HEK293 (cell line): ENCODE results near the gene ISOC1.

Experiments used
- CTCF ChIA-PET: fragments of 350-600 bp; formaldehyde crosslinking; extraction: SDS; loops from one replicate; lab custom pipeline; 2021; ENCODE audit warnings: antibody characterized with exemption; lab: Yijun Ruan, JAX
- POLR2A ChIA-PET: fragments of 300-600 bp; formaldehyde crosslinking; extraction: SDS; loops from one replicate; lab custom pipeline; 2020; ENCODE audit warnings: antibody characterized with exemption, inconsistent platforms; lab: Yijun Ruan, JAX
- H3K27ac ChIP-seq: fragments of 200-500 bp; sonication (Bioruptor generic); 2 replicates; pipeline ENCODE4 v1.5.1; 2014; ENCODE audit warnings: low read depth, low read length, control low read depth, inconsistent platforms; ENCODE audit errors: extremely low read depth
- H3K36me3 ChIP-seq, 2 experiments: fragments of 200-500 bp in 1 of 2; sonication (Bioruptor generic) in 1 of 2; 1 replicate in 1 of 2; 2 replicates in 1 of 2; pipeline ENCODE4 v1.5.1; 2014 to 2017; ENCODE audit warnings: inconsistent platforms in 2 of 2, low read length in 2 of 2; ENCODE audit not compliant: control insufficient read depth in 2 of 2, insufficient read depth in 1 of 2
- H3K4me1 ChIP-seq: fragments of 200-500 bp; sonication (Bioruptor generic); 2 replicates; pipeline ENCODE4 v1.5.1; 2014; ENCODE audit warnings: mild to moderate bottlenecking, low read length, inconsistent platforms; ENCODE audit not compliant: control insufficient read depth, insufficient read depth
- H3K4me3 ChIP-seq: 2 replicates; pipeline ENCODE4 v1.5.1; 2011; ENCODE audit warnings: low read depth, mild to moderate bottlenecking, control low read depth, low read length, moderate library complexity
- H3K9me3 ChIP-seq: fragments of 200-500 bp; sonication (Bioruptor generic); 2 replicates; pipeline ENCODE4 v1.5.1; 2014; ENCODE audit warnings: low read depth, low read length, inconsistent platforms; ENCODE audit not compliant: control insufficient read depth, insufficient read depth
- KLF1 ChIP-seq: fragments of 450-650 bp; formaldehyde crosslinking; IDR thresholded peaks from 2 replicates; pipeline ENCODE4 v1.5.1; 2016; ENCODE audit warnings: missing biosample characterization, missing genetic modification characterization
- KLF17 ChIP-seq: fragments of 450-650 bp; formaldehyde crosslinking; IDR thresholded peaks from 2 replicates; pipeline ENCODE4 v1.5.1; 2016; ENCODE audit warnings: missing biosample characterization, missing genetic modification characterization
- REST ChIP-seq: fragments of 450-650 bp; formaldehyde crosslinking; IDR thresholded peaks from 2 replicates; pipeline ENCODE4 v1.5.1; 2016; ENCODE audit warnings: missing biosample characterization, missing genetic modification characterization
- SALL2 ChIP-seq: fragments of 450-650 bp; formaldehyde crosslinking; IDR thresholded peaks from 2 replicates; pipeline ENCODE4 v1.5.0; 2017; ENCODE audit warnings: missing biosample characterization, mild to moderate bottlenecking, missing genetic modification characterization, borderline replicate concordance
- ZFP37 ChIP-seq: fragments of 450-650 bp; formaldehyde crosslinking; IDR thresholded peaks from 2 replicates; pipeline ENCODE4 v1.5.1; 2016; ENCODE audit warnings: missing biosample characterization, missing genetic modification characterization
- ZNF133 ChIP-seq: fragments of 450-650 bp; formaldehyde crosslinking; IDR thresholded peaks from 2 replicates; pipeline ENCODE4 v1.5.1; 2016; ENCODE audit warnings: missing biosample characterization, missing genetic modification characterization
- ZNF169 ChIP-seq: fragments of 450-650 bp; formaldehyde crosslinking; IDR thresholded peaks from 2 replicates; pipeline ENCODE4 v1.5.1; 2016; ENCODE audit warnings: missing biosample characterization, missing genetic modification characterization
- ZNF175 ChIP-seq: fragments of 450-650 bp; formaldehyde crosslinking; IDR thresholded peaks from 2 replicates; pipeline ENCODE4 v1.5.1; 2016; ENCODE audit warnings: missing biosample characterization, missing genetic modification characterization
- ZNF23 ChIP-seq: fragments of 450-650 bp; formaldehyde crosslinking; IDR thresholded peaks from 2 replicates; pipeline ENCODE4 v1.5.1; 2016; ENCODE audit warnings: missing biosample characterization, missing genetic modification characterization, borderline replicate concordance
- ZNF266 ChIP-seq: fragments of 450-650 bp; formaldehyde crosslinking; IDR thresholded peaks from 2 replicates; pipeline ENCODE4 v1.5.1; 2016; ENCODE audit warnings: missing biosample characterization, missing genetic modification characterization, low read depth
- ZNF280D ChIP-seq: fragments of 450-650 bp; formaldehyde crosslinking; IDR thresholded peaks from 2 replicates; pipeline ENCODE4 v1.5.1; 2016; ENCODE audit warnings: missing biosample characterization, missing genetic modification characterization
- ZNF341 ChIP-seq: fragments of 450-650 bp; formaldehyde crosslinking; IDR thresholded peaks from 2 replicates; pipeline ENCODE4; 2016; ENCODE audit warnings: low read depth, missing biosample characterization, missing genetic modification characterization
- ZNF354C ChIP-seq: fragments of 450-650 bp; formaldehyde crosslinking; IDR thresholded peaks from 2 replicates; pipeline ENCODE4 v1.5.1; 2016; ENCODE audit warnings: missing biosample characterization, missing genetic modification characterization, low read depth, borderline replicate concordance
- ZNF362 ChIP-seq: fragments of 450-650 bp; formaldehyde crosslinking; IDR thresholded peaks from 2 replicates; pipeline ENCODE4 v1.5.1; 2016; ENCODE audit warnings: missing biosample characterization, missing genetic modification characterization
- ZNF391 ChIP-seq: fragments of 450-650 bp; formaldehyde crosslinking; IDR thresholded peaks from 2 replicates; pipeline ENCODE4 v1.5.1; 2016; ENCODE audit warnings: low read depth, missing biosample characterization, missing genetic modification characterization, borderline replicate concordance
- ZNF521 ChIP-seq: fragments of 450-650 bp; formaldehyde crosslinking; IDR thresholded peaks from 2 replicates; pipeline ENCODE4 v1.5.1; 2017; ENCODE audit warnings: missing biosample characterization, mild to moderate bottlenecking, missing genetic modification characterization
- ZNF549 ChIP-seq: fragments of 450-650 bp; IDR thresholded peaks from 2 replicates; pipeline ENCODE4 v1.5.1; 2018; ENCODE audit warnings: missing biosample characterization, missing genetic modification characterization, mild to moderate bottlenecking, inconsistent platforms, moderate library complexity
- ZNF639 ChIP-seq: fragments of 450-650 bp; formaldehyde crosslinking; IDR thresholded peaks from 2 replicates; pipeline ENCODE4 v1.5.1; 2016; ENCODE audit warnings: missing biosample characterization, missing genetic modification characterization
- ZNF785 ChIP-seq: fragments of 450-650 bp; formaldehyde crosslinking; IDR thresholded peaks from 2 replicates; pipeline ENCODE4 v1.5.1; 2016; ENCODE audit warnings: missing biosample characterization, missing genetic modification characterization
- ZSCAN30 ChIP-seq: fragments of 450-650 bp; IDR thresholded peaks from 2 replicates; pipeline ENCODE4 v1.5.1; 2018; ENCODE audit warnings: missing biosample characterization, mild to moderate bottlenecking, missing genetic modification characterization, moderate library complexity
- ZSCAN4 ChIP-seq: fragments of 450-650 bp; formaldehyde crosslinking; IDR thresholded peaks from 2 replicates; pipeline ENCODE4 v1.5.1; 2017; ENCODE audit warnings: missing biosample characterization, missing genetic modification characterization

Gene ISOC1

GRCh38 chr5:129082225-129083136 is 12.1 kb upstream of the ISOC1 start (continued):
- TF ChIP-seq ZNF521 (tag by site-specific recombination), result no peak
- no peak for TF ChIP-seq SALL2
- TF ChIP-seq ZNF133 (tag by site-specific recombination), result no peak
- no peak for TF ChIP-seq ZNF354C (tag by site-specific recombination)
- TF ChIP-seq KLF1 (tag by site-specific recombination), result no peak

- ChIA-PET POLR2A (interaction anchor here (0.6 to 1.6 kb wide), 10 partner anchors 8 to 557 kb away, joined by 3 to 7 read pairs (median 4); partner anchors contain the start of genes FBN2 and SLC27A6), CTCF (interaction anchor here (0.6 to 1.4 kb wide), 8 partner anchors 22 to 894 kb away, joined by 3 to 6 read pairs (median 4); no protein-coding TSS in a partner anchor)
- peak overlapping the region; percentile 79 for H3K27ac ChIP-seq
- peak overlapping the region; percentile 92 for H3K4me3 ChIP-seq
- H3K9me3 ChIP-seq, result no peaks in the 10 kb centered on the region
- no peaks in the 10 kb centered on the region for H3K36me3 ChIP-seq
- peaks cover 14% of the 10 kb centered on the region for H3K4me1 ChIP-seq
- TF ChIP-seq ZNF23 (no peak), ZNF391 (tag by site-specific recombination) (peak; percentile 69; the same call in 1 of the 2 replicates), ZNF639 (tag by site-specific recombination) (no peak), ZNF175 (tag by site-specific recombination) (no peak), ZFP37 (tag by site-specific recombination) (peak; percentile 64; the same call in 1 of the 2 replicates), ZNF280D (no peak), ZNF341 (tag by site-specific recombination) (peak; percentile 60), ZSCAN30 (no peak), ZNF169 (tag by site-specific recombination) (no peak), ZNF785 (tag by site-specific recombination) (peak; percentile 60; the same call in 1 of the 2 replicates), REST (peak; percentile 64; the same call in 1 of the 2 replicates), ZNF362 (tag by site-specific recombination) (no peak; the same call in 1 of the 2 replicates), ZSCAN4 (tag by site-specific recombination) (no peak), ZNF266 (tag by site-specific recombination) (no peak), ZNF549 (tag by site-specific recombination) (no peak), KLF17 (tag by site-specific recombination) (peak; percentile 41; the same call in 1 of the 2 replicates)
These were observed 663 bp downstream of the ISOC1 start for GRCh38 chr5:129094924-129095899.
